ENCODE results near the gene CNIH2.

- no peak for TF ChIP-seq ARID4B (CRISPR knock-in tag; IDR thresholded peaks at IDR 0.05)
- TF ChIP-seq CBX5 (IDR thresholded peaks at IDR 0.05; ENCODE audit: borderline replicate concordance, low read depth), result no peak
- no peak for TF ChIP-seq POLR2A (conservative IDR thresholded peaks at IDR 0.05)
Measured at GRCh38 chr11:66331542-66332370, 53.8 kb downstream of the CNIH2 start.

All from K562 (cell line).